ENCODE results near the gene TNFRSF4.
A peak's percentile ranks its signal among the peaks of the same experiment; 100 is the strongest.

The TNFRSF4 gene

DNA sequence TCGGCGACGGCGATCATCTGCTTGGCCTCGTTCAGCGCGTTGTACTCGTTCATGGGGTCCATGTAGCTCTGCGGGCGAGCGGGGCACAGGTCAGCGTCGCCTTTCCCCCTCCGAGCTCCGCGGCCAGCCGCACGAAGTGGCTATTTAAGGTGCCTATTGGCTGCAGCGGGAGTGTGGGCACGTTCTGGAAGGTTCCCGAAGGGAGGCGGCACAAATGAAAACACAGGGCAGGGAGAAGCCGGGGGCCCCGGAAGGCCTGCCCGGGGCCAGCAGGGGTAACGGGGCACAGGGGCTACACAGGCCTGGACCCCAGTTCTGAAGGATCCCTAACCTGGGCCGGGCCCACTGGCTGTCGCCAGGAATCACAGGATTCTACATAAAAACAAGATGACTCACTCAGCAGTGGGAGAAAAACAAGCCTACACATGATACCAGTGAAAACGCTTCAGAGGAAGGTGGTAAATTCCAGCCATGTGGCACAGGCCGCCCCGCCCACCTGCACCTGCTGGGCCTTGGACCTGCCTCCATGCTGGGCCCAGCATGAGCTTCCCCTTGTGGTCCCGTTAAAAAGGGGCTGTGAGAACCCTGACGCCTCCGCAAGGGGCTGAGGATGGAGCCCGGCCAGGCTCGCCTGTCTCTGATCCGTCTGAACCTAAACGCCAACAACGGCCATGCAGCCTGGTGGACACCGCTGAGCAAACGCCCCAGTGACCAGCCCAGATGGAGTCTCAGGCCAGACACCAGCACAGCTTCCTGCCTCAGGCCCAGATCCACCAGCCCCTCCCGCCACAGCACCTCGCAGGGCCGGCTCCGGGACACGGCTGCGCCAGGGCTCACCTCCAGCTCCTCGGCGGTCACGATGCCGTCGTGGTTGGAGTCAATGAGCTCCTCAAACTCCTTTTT lies 3.9 kb upstream of the TNFRSF4 start:
- DNase-seq (ENCODE audit: low read depth in 2 of 2), result peak in 1 of 2 donors; percentile 32

- DNase-seq (ENCODE audit: low read depth in 2 of 2), result no peak
These were observed 3.0 kb upstream of the TNFRSF4 start for GRCh38 chr1:1216770-1217620.

DNA sequence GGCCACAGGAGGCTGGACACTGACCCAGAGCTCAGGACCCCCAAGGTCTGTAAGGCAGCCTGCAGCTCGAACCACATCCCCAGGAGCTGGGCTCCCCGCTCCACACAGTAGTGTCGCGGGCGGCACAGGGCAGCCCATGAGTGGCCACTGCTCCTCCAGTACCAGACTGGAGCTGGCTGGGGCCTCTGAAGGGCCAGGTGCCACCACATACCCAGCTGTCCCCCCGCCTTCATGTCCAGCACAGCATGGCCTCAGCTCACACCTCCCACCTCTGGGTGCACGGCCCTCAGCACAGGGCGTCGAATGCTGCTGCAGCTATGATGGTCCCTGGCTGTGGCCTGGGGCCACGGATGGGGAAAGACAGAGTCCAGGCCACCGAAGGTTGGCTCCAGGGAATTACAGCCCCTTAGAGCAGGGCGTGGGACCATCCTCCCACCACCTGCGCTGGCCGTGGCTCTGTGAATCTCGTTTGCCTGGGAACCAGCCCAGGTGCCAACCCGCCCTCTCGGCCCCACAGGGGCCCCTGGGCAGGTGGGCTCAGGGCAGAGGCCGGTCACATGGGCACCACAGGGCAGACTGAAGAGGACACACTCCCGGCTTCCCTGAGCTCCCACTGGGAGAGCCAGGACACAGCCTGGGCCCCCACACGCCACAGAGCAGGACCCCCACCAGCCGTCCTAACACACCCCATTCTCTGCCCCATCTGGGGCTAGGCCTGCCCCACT lies 2.1 kb upstream of the TNFRSF4 start:
- DNase-seq (ENCODE audit: low read depth in 2 of 2), result no peak

DNA sequence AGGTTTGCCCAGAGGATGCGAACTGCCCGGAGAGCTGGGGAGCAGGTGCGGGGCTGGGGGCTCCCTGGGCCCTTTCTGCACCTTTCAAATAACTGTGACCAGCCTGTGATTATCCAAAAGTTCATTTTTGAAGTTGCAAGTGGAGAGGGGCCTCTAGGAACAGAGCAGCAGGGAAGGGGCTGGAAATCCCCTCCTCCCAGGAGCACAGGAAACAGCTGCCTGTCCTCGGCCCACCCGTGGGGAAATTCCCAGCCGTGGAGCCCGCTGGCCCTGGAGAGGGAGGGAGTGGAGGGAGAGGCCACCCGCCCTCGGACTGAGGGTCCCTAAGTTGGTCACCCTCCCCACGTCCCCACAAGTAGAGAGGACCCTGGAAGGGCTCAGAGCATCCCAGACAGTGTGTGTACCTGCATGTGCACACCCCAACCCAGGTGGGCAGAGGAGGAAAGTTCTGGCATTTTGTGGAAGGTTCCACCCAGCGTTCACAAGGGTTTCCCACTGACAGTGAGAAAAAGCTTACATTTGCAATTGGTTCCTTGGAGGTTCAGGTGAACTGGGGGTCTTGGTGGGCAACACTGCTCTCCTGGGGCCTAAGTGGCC lies 1.2 kb upstream of the TNFRSF4 start:
- DNase-seq (ENCODE audit: low read depth in 2 of 2), result no peak

DNA sequence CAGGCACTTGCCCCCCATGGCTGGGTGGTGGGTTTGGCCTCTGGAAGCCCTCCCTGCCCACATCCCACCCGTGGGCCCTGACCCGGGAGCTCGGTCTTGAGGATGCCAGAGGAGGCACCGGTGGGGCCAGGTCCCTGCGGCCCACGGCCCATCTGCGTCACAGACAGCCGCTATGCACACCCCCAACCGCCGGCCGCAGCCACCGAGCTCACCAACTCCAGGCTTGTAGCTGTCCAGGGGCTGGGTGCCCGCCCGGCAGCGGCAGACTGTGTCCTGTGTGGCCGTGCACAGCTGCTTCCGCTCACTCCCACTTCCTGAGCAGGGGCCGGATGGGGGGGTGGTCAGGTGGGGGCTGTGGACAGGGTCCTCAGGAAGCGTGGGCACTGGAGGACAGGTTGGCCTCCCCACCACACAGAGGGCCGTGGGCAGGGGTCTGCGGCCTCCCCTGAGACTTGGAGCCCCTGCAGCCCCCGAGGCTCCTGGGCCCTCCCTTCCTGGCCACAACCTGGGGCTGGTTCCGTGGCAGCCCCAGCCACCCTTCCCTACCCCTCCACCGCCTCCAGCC lies 1.1 kb downstream of the TNFRSF4 start:
- peak in 1 of 2 donors; percentile 28 for DNase-seq (ENCODE audit: low read depth in 2 of 2)

DNA sequence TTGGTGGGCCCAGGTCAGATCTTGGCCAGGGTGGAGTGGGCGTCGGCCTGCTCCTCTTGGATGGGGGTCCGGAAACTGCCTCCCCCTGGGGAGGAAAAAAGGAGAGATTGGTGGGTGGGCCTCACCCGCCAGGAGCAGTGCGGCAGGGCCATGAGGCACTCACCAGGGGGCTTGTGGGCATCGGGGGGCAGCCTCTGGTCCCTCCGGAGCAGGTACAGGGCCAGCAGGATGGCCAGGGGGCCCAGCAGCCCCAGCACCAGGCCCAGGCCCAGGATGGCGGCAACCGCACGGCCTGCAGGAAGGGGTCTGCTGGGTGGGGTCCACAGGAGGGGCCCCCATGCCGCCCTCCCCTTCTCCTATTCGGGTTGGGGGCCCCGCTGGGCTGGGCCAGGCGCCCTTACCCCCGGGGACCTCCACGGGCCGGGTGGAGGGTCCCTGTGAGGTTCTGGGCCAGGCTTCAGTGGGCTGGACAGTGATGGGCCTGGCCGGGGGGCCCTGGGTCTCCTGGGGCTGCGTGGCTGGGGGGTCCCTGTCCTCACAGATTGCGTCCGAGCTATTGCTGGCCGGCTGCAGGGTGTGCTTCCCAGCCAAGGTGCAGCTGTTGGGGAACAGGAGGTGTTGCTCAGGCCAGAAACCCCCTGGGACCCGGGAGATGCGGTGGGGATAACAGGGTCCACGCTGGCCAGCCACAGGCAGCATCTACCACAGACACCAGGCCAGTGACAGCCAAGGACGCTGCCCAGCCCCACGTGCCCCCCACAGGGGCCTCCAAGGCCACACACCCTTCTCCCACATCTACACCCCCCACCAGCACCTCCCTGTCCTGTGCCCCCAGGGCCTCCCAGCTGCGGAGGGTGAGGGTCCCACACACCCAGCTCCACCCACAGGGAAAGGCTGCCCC lies 2.2 kb downstream of the TNFRSF4 start:
- DNase-seq (ENCODE audit: low read depth in 2 of 2), result no peak

- no peak for DNase-seq (ENCODE audit: low read depth in 2 of 2)
These were observed 3.0 kb downstream of the TNFRSF4 start for GRCh38 chr1:1210726-1211540.

DNA sequence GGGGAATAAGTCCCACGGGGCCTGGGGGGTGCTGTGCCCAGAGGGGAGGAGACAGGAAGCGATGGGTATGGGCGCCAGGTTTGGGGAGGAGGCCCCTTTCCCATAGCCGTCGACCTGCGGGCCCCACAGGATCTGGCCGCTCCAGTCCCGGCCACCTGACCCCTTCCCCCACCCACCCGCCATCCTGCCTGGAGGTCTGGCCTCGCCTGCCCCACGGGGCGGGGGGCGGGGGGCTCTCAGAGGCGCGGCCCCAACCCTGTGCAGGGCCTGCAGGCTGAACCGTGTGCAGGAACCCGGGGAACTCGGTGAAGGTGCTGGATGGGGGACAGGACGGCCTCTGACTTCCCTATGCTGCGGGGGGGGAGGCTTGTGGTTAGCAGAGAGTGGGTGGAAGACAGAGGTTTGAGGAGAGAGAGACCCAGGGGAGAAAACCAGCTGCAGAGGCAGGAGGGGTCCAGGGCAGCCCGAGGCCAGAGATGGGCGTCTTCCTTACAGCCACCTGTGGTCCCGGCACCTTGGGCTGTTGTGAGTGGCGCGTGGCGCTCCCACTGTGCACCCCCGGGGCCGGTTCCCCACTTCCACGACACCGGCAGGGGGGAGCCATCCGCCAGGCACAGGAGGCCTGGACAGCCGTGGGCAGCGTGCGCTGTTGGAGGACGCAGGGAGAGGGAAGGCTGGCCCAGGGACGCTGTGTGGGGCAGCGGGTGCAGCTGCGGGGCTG lies 5.1 kb downstream of the TNFRSF4 start:
- DNase-seq (ENCODE audit: low read depth in 2 of 2), result peak in 1 of 2 donors; percentile 52

DNA sequence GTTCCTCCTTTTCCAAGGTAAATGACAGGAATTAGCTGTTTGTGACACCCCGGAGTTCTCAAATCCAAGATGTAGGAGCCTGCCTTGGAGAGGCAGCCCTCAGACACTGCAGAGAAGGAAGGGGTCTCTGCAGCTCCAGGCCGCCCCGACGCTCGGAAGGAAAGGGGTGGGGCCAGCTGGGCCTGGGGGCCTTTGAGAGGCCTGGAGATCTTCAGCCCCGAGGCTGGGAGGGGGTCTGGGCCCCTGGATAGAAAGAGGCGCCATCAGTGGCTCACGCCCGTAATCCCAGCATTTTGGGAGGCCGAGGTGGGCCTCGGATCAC lies 6.4 kb downstream of the TNFRSF4 start:
- no peak for DNase-seq (ENCODE audit: low read depth in 2 of 2)

GRCh38 chr1:1206966-1207531 lies 6.9 kb downstream of the TNFRSF4 start:
- no peak for DNase-seq (ENCODE audit: low read depth in 2 of 2)

GRCh38 chr1:1206376-1206965 lies 7.5 kb downstream of the TNFRSF4 start, which contains the start of gene TNFRSF18:
Gene TNFRSF18, minus strand, starts transcription at chr1:1206592. Its CDS starts 21 bp downstream, at chr1:1206571.
- DNase-seq (ENCODE audit: low read depth in 2 of 2), result no peak

GRCh38 chr1:1205769-1206375 lies 8.1 kb downstream of the TNFRSF4 start:
- DNase-seq (ENCODE audit: low read depth in 2 of 2), result no peak

DNA sequence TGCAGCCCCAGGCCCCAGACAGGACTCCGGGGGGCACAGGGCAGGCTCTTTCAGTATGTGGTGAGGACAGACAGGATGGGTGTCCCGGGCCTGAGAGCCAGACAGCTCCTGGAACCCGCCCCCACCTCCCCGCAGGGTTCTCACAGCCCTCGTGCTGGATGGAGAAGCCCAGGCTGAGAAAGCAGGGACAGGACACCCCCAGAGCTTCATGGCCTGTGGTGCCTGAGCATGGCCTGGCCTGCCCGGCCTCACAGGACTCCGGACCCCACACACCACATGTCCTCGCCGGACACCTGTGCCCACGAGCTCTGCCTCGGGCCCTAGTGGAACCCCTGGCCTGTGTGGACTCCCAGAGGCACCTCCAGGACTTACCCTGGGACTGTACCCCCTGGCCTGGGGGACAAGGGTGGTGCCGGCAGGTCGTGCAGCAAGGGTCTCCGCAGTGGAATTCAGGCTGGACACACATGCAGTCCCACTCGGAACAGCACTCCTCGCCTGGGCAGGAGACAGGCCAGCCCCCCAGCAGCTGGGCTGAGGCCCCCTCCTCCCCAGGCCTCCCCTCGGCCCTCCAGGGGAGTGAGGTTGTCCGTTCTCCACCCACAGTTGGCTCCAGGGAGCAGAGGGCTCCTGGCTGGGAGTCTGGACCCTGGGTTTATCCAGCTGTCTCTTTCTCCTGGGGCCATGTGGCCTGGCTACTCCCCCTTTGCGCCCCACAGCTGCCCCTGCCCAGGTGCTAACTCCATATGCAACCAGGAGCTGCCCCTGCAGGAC lies 8.8 kb downstream of the TNFRSF4 start:
- no peak for DNase-seq (ENCODE audit: low read depth in 2 of 2)

- DNase-seq (ENCODE audit: low read depth in 2 of 2), result no peak
These were observed 9.5 kb downstream of the TNFRSF4 start for GRCh38 chr1:1204425-1204920.

DNA sequence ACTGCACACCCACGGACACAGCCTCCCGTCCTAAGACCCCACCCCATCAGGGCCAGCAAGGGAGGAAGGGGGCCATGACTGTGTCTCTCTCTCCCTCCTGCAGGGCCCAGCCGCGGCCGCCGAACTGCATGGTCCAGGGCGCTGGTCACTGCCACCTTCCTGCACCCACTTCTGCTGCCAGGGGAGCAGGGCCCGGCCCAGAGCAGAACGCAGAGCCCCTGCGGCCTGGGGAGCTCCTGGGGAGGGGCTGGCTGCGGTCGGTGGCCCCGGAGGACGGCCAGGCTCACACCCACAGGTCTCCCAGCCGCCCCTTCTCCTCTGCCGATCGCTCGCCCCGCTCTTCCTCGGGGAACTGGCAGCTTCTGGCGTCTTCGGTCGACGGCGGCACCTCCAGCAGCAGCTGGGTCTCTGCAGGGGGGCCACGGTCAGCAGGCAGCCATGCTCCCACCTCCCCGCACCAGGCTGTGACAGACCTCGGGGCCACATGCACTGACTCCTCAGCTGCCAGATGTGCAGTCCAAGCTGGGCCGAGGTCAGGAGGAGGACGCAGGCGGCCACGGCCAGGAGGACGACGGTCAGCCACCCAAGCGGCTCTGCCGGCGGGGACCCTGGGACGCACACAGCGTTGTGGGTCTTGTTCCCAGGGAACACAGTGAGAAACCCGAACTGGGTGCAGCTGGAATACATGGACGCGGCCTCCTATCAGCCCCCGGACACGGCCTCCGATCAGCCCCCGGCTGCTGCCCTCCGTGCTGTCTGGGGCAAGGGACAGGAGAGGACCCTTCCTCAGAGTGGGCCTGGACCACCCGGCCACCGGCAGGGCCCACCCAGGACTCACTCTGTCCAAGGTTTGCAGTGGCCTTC lies 10.2 kb downstream of the TNFRSF4 start:
- DNase-seq (ENCODE audit: low read depth in 2 of 2), result no peak

Data from activated CD8-positive, alpha-beta memory T cell treated with anti-CD3 and anti-CD28 coated beads for 4 hours (primary cell).